GM12872 (cell line): ENCODE measurements around the gene TFDP1.

Experiments
- TF ChIP-seq, protein P1 (sequence below): IDR thresholded peaks from 3 replicates; pipeline ENCODE4 v1.5.1; 2011; ENCODE audit warnings: low read depth, mild to moderate bottlenecking, low read length, moderate library complexity; ENCODE audit not compliant: insufficient read depth

The TFDP1 gene

DNA sequence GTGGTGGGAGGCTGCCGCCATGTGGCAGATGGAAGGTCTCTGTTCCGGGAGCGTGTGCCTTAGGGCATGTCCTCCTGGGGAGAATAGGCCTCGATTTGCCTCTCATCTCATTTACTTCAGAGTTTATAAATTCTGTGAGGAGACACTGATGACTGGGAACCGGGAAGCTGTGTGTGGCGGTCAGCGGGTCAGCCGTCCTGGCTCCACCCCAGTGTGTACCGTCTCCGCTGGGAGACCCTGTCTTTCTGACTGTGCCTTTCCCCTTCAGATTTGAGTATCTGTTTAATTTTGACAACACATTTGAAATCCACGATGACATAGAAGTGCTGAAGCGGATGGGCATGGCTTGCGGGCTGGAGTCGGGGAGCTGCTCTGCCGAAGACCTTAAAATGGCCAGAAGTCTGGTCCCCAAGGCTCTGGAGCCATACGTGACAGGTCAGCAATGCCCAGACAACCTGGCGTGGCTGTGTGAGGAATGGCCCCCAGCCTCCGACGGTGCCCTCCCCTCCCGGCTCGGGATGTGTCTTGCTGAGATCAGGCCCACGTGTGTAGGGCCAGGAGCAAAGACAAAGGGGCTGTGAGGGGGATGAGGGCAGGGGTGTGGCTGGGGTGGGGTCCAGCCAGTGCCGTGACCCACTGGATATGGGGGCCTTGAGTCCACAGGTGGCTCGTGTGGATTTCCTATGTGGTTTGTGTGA, 51.9 kb downstream of the TFDP1 start:
- TF ChIP-seq, protein P1, sequence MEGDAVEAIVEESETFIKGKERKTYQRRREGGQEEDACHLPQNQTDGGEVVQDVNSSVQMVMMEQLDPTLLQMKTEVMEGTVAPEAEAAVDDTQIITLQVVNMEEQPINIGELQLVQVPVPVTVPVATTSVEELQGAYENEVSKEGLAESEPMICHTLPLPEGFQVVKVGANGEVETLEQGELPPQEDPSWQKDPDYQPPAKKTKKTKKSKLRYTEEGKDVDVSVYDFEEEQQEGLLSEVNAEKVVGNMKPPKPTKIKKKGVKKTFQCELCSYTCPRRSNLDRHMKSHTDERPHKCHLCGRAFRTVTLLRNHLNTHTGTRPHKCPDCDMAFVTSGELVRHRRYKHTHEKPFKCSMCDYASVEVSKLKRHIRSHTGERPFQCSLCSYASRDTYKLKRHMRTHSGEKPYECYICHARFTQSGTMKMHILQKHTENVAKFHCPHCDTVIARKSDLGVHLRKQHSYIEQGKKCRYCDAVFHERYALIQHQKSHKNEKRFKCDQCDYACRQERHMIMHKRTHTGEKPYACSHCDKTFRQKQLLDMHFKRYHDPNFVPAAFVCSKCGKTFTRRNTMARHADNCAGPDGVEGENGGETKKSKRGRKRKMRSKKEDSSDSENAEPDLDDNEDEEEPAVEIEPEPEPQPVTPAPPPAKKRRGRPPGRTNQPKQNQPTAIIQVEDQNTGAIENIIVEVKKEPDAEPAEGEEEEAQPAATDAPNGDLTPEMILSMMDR: no peak

DNA sequence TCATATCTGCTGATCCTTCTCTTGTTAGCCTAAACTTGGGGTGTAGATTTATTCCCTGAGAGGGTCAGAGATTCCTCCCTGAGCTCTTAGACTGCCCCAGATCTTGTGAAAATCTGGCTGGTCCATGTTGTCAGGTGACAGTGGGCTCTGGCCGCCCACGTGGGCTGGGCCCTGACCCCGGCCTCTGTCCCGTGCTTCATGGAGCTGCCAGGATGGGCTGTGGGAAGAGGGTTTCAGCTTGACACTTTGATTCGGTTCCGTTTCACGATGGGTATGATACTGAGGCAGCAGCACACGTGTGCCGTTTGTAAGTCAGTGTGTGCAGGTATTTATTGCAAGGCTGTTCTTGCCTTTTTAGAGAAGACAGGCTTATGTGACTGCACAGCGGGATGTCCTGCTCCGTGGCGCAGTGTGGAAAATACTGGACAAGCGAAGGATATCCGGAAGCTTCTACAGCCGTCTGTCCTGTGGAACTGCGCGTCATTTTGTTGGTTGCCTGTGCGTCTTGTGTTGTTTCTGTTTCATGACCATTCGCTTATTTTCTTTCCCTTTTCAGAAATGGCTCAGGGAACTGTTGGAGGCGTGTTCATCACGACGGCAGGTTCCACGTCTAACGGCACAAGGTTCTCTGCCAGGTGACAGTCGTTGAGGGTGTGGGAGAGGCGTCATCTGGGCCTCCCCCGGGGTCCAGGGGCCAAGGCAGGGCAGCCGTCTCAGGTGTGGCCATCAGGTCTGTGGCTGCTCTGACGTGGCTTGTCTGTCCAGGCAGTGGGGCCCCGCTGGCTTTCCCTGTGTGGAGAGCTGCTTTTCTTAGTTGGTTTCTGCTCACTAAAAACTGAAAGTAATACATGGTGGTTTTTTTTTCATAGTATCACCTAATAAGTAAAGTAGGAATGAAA, 53.0 kb downstream of the TFDP1 start:
- TF ChIP-seq, protein P1: no peak

DNA sequence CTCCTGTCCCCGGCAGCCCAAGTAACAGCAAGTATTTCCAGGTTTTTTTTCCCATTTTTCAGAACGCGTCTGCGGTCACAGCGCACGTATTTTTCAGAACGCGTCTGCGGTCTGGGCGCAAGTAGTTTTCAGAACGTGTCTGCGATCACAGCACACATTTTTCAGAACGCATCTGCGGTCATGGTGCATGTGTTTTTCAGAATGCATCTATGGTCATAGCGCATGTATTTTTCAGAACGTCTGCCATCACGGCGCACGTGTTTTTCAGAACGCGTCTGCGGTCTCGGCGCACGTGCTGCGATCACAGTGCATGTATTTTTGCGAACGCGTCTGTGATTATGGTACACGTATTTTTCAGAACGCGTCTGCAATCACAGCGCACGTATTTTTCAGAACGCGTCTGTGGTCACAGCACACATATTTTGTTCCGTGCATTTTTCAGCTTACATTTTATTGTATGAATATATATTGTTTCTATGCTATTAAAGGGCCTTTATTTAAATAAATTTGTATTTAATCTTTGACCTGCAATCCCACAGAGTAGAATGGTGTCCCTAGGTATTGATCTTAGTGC, 53.7 kb downstream of the TFDP1 start:
- TF ChIP-seq, protein P1: no peak

DNA sequence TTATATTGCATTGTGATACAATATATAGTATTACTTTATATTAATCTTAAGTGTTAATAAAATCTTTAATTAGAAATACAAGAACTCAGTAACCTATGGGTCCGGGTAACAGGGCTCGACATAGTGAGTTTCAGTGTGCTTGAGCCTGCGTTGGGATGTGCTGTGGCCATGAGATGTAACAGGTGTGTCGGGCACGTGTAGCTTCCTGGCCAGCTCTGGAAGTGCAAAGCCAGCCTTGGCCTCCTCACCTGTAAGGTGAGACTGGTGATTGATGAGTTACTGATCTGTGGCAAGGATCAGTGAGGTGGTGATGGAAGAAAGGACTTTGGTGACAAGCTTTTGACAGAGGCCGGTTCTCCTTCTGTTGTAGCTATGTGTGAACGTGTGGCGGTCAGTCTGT, 54.3 kb downstream of the TFDP1 start:
- TF ChIP-seq, protein P1: no peak

DNA sequence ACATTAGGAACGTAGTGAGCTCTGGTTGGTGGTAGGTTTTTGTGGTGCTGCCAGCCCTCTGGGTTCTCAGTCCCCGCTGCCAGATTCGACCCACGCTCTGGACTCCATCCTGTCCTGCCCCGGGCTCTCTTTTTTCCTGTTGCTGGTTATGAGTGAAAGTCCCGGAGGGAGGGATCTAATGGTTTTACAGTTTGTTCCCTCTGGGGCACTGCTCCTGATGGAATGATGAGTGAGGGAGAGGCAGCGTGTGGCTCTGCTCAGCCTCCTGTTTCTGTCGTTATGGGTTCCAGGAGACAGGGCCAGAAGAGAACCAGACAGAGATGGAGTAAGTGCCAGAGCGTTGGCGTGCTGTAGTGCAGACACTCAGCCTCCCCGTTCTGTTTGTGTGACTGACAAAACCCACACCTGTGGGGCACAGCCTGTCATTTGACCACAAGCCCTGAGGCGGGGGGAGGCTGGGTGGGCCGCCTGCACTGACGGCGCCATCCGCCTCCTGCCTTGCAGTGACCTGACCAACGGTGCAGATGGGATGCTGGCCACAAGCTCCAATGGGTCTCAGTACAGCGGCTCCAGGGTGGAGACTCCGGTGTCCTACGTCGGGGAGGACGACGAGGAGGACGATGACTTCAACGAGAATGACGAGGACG, 55.2 kb downstream of the TFDP1 start:
- TF ChIP-seq, protein P1: no peak

DNA sequence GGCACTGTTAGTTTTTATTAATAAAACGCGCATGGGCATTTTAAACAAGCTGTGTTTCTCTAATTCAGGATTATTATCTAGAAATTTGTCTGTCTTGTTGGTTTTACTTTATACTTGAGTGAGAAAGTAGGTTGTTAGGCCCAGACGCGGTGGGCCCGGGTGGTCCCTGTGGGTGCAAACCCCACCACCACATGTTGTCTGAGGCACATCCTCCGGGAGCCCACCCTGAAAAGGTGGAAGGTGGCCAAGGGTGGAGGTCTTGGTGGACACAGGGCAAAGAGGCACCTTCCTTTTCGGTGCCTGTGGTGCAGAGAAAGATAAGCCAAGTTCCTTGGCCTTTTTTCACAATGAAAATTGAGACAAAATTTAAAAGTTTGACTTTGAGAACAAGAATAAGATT, 56.9 kb downstream of the TFDP1 start:
- TF ChIP-seq, protein P1: no peak

DNA sequence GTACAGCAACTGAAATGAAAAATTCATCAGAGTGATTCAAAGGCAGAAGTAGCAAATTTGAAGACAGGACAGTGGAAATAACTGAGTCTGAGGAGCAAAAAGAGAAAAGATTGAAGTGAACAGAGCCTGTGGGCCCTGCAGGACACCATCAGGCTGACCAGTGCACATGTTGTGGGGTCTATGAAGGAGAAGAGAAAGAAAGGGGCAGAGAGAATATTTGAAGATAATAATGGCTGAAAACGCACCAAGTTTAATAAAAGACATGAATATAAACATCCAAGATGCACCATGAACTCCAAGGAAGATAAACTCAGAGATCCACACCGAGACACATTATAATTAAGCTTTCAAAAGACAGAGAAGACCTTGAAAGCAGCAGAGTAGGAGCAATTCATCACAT, 58.0 kb downstream of the TFDP1 start:
- TF ChIP-seq, protein P1: no peak
